Fibroblast of lung (primary cell): ENCODE results near the gene PARP8.

Experiments used
- CTCF ChIP-seq, 2 donors: IDR thresholded peaks in 1 of 2; conservative IDR thresholded peaks in 1 of 2; 1 replicate in 1 of 2; 2 replicates in 1 of 2; pipeline ENCODE4 v1.5.1; 2011 to 2012; ENCODE audit warnings: low read length in 2 of 2, control low read depth in 1 of 2, inconsistent platforms in 1 of 2, low read depth in 1 of 2, mild to moderate bottlenecking in 1 of 2
- EZH2 ChIP-seq: IDR thresholded peaks from 2 replicates; pipeline ENCODE4 v1.5.1; 2012; ENCODE audit warnings: low read length, control low read depth, mild to moderate bottlenecking; ENCODE audit errors: missing control alignments

GRCh38 chr5:50792843-50793242, 126.4 kb downstream of the PARP8 start:
- no peak for TF ChIP-seq CTCF (conservative IDR thresholded peaks at IDR 0.05 in 1 of 2, IDR thresholded peaks at IDR 0.05 in 1 of 2; ENCODE audit: low read depth in 1 of 2, low read length in 2 of 2)
- no peak for TF ChIP-seq EZH2
